ENCODE measurements around the gene ATP8A2.

- no peak for TF ChIP-seq CTCF (conservative IDR thresholded peaks at IDR 0.05; ENCODE audit: low read length)
- TF ChIP-seq EZH2phosphoT487 (IDR thresholded peaks at IDR 0.05; ENCODE audit: borderline replicate concordance, low read depth, low read length): no peak
Measured at GRCh38 chr13:25502031-25502430, 130.3 kb downstream of the ATP8A2 start.

All from OCI-LY7 (cell line).